HG03558 (cell line): ENCODE results near the gene FBXL15.

ENCODE experiments used
- ATAC-seq: cut with Tn5 transposase; IDR thresholded peaks from one replicate; pipeline ENCODE4 v1.9.1; 2021; ENCODE audit warnings: moderate number of reproducible peaks; ENCODE audit not compliant: unreplicated experiment; ENCODE audit errors: extremely low read depth

The FBXL15 gene

DNA sequence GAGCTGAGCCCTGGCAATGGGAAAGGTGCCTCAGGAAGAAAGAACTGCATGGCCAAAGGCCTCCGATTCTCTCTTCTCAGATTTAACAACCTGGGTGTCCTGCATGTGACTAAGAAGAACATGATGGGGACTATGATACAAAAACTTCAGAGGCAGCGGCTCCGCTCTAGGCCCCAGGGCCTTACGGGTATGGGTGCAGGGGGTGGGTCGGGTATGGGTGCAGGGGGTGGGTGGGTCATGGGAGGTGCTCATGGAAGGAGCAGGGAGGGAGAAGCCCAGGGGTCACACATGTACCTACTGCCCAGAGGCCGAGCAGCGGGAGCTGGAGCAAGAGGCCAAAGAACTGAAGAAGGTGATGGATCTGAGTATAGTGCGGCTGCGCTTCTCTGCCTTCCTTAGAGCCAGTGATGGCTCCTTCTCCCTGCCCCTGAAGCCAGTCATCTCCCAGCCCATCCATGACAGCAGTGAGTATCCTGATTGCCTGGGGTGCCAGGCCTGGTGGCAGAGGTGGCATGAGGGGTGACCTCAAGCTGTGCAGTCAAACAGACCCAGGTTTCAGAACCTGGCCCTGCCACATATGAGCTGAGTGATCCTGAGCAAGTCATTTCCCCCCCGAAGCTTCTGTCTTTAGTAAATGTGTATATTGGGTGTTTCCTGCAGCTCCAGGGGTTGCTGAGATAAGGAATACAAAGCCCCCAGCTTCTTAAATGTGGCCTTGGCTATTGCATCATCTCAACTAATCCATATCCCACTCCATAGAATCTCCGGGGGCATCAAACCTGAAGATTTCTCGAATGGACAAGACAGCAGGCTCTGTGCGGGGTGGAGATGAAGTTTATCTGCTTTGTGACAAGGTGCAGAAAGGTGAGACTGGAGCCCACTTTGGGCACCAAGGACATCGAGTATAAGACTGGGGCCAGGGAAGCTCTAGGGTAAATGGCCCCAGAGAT is 23.1 kb upstream of the FBXL15 start:
- no peak for ATAC-seq

DNA sequence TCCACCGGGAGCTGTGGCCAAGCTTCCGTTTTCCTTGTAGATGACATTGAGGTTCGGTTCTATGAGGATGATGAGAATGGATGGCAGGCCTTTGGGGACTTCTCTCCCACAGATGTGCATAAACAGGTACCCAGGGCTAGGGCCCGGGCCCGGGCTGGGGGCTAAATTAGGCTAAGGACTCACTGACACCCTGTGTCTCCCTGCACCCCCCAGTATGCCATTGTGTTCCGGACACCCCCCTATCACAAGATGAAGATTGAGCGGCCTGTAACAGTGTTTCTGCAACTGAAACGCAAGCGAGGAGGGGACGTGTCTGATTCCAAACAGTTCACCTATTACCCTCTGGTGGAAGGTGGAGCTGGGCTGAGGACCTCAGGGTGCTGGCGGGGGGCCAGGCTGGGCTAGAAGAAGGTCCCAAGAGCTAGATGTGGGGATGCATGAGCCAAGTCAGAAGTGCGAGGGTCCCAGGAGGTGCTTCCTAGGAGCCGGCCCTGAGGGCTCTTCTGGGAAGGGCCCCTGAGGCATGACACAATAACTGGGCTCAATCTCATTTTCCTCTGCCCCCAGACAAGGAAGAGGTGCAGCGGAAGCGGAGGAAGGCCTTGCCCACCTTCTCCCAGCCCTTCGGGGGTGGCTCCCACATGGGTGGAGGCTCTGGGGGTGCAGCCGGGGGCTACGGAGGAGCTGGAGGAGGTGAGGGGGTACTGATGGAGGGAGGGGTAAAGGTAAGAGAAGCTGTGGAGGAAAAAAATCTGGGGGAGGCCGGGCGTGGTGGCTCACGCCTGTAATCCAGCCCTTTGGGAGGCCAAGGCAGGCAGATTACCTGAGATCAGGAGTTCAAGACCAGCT is 22.2 kb upstream of the FBXL15 start:
- ATAC-seq: no peak

- ATAC-seq: no peak
Measured at GRCh38 chr10:102399217-102400021, 21.2 kb upstream of the FBXL15 start.

DNA sequence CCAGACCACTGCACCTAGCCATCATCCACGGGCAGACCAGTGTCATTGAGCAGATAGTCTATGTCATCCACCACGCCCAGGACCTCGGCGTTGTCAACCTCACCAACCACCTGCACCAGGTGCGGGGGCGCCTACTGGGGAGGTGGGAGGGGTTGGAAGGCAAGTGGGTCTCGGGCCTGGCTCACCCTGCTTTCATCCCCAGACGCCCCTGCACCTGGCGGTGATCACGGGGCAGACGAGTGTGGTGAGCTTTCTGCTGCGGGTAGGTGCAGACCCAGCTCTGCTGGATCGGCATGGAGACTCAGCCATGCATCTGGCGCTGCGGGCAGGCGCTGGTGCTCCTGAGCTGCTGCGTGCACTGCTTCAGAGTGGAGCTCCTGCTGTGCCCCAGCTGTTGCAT is 20.6 kb upstream of the FBXL15 start:
- no peak for ATAC-seq

DNA sequence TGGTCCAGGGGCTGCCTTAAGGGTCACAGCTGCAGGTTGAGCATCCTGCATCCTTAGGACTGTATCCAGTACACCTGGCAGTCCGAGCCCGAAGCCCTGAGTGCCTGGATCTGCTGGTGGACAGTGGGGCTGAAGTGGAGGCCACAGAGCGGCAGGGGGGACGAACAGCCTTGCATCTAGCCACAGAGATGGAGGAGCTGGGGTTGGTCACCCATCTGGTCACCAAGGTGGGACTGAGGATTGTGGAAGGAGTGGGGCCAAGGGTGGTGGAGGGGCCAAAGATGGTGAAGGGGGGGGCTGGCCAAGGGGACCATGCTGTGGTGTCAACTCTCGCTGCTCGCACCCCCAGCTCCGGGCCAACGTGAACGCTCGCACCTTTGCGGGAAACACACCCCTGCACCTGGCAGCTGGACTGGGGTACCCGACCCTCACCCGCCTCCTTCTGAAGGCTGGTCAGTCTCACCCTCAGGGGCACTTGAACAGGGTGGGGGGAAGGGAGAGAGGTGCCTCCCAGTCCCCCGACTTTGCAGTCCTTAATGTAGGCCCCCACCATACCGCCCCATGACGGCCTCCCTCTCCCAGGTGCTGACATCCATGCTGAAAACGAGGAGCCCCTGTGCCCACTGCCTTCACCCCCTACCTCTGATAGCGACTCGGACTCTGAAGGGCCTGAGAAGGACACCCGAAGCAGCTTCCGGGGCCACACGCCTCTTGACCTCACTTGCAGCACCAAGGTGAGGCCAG is 19.9 kb upstream of the FBXL15 start:
- ATAC-seq: no peak

DNA sequence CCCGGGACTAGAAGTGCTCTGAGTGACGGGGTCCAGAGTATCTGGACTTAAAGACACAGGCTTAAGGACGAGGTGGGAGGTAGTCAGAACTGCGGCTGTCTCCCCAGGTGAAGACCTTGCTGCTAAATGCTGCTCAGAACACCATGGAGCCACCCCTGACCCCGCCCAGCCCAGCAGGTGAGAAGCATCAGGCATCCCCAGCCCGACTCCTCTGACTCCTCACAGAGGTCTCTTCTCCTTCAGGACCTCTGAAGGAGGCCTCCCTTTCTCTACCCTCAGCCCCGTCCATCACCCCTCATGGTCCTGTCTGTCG is 19.3 kb upstream of the FBXL15 start:
- no peak for ATAC-seq

- no peak for ATAC-seq
Measured at GRCh38 chr10:102401735-102402511, 18.7 kb upstream of the FBXL15 start.

- no peak for ATAC-seq
Measured at GRCh38 chr10:102402512-102402896, 18.1 kb upstream of the FBXL15 start.

DNA sequence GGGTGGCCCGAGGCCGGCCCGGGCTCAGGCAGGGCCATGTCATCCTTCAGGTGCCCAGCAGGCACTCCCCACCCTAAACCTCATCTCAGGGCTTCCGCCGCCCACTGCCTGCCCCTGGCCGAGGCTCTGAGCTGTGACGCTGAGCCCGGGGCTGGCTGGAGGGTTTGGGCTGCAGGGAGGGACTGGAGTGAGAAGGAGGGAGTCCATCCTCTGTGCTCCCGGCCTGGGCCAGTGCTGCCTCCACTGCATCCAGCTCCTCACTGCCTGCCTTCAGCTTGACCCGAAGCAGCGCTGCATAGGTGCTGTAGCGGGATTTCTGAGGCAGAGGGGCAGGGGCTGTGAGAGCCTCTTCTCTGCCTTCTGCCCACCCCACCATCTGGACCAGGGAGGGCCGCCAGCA is 17.5 kb upstream of the FBXL15 start:
- no peak for ATAC-seq

GRCh38 chr10:102404361-102405107 is 16.1 kb upstream of the FBXL15 start:
- ATAC-seq: no peak

- no peak for ATAC-seq
Measured at GRCh38 chr10:102405108-102405571, 15.5 kb upstream of the FBXL15 start.

- ATAC-seq: no peak
Measured at GRCh38 chr10:102405632-102406031, 15.0 kb upstream of the FBXL15 start.

GRCh38 chr10:102406815-102407214 is 13.8 kb upstream of the FBXL15 start:
- ATAC-seq: no peak

- no peak for ATAC-seq
Measured at GRCh38 chr10:102407425-102408130, 13.1 kb upstream of the FBXL15 start.

- ATAC-seq: no peak
Measured at GRCh38 chr10:102408131-102408727, 12.4 kb upstream of the FBXL15 start.

DNA sequence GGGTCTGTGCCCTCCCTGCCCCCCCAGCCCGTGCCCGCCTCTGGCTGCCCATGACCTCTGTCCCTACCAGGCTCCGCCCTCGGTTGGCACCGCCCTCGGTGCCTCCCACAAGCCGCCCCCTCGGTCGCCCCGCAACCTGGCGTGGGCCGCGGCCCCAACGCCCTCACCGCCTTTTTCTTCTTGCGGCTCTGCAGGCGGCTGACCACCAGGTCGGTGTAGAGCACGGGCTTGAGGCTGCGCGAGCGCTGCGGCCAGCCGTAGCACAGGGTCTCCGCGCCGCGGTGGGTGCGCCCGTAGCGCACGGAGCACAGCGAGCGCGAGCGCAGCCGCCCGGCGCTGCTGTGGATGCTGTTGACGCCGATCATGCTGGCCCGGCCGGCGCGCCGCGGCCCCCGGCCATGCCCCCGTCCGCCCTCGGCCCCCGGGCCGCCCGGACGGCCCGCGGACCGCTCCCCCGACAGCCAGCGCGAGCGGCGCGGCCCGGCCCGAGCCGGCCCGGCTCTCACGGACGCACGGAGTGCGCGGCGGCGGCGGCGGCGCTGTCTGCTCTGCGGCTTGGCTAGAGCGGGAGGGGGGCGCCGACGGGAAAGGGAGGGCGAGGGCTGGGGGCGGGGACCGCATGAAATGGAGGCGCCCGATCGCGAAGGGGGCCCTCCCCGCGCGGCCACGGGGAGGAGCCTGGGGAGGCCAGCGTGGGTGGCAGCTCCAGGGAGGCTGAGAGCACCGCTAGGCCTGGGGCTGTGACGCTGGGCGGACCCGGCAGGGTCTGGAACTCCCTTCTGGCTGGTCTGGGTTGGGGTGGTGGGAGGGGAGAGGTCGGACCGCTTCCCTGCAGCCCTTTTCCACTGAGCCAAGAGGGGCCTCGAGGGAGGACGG is 11.7 kb upstream of the FBXL15 start:
- no peak for ATAC-seq
